Measurements from ENCODE around the gene UNC5B.

GRCh38 chr10:71290806-71291527, 78.6 kb downstream of the UNC5B start:
- TF ChIP-seq CTCF (conservative IDR thresholded peaks at IDR 0.05) = no peak
- TF ChIP-seq ZFX (IDR thresholded peaks at IDR 0.05) = no peak
